Uterus (tissue), 4 donors: Measurements from ENCODE around the gene HDAC7. TPM values are rescaled to one million over a fixed set of nuclear protein-coding genes. Genes with fewer than 3 reads are reported as not detected.
A peak's percentile ranks its signal among the peaks of the same experiment; 100 is the strongest.

Experiments used
- DNase-seq, 2 donors: peaks; one replicate each; pipeline ENCODE4 v3.0.0-alpha.2; 2019 to 2020
- H3K27ac ChIP-seq, 2 donors: fragments of 200-600 bp; sonication (generic); 1 replicate in 1 of 2; 2 replicates in 1 of 2; pipeline ENCODE4 v1.5.1; 2016 to 2018
- H3K27me3 ChIP-seq, 2 donors: fragments of 200-600 bp; sonication (generic); one replicate each; pipeline ENCODE4 v1.5.1; 2018 to 2019; ENCODE audit warnings: control low read depth in 1 of 2
- H3K36me3 ChIP-seq, 2 donors: fragments of 200-600 bp; sonication (generic); one replicate each; pipeline ENCODE4 v1.5.1; 2019; ENCODE audit warnings: control low read depth in 1 of 2
- H3K4me1 ChIP-seq, 2 donors: fragments of 200-600 bp; sonication (generic); one replicate each; pipeline ENCODE4 v1.5.1; 2018 to 2019; ENCODE audit warnings: control low read depth in 1 of 2
- H3K4me3 ChIP-seq, 2 donors: fragments of 200-600 bp; sonication (generic); 1 replicate in 1 of 2; 2 replicates in 1 of 2; pipeline ENCODE4 v1.5.1; 2018 to 2019; ENCODE audit warnings: mild to moderate bottlenecking in 1 of 2
- H3K9me3 ChIP-seq, 2 donors: fragments of 200-600 bp; sonication (generic); one replicate each; pipeline ENCODE4 v1.5.1; 2019; ENCODE audit warnings: control low read depth in 1 of 2
- POLR2A ChIP-seq, 2 donors: fragments of 450-650 bp; IDR thresholded peaks; one replicate each; pipeline ENCODE4 v1.6.1; 2016; ENCODE audit warnings: antibody characterized with exemption in 2 of 2, mild to moderate bottlenecking in 1 of 2, moderate library complexity in 1 of 2
- intact Hi-C: fragments of 100-400 bp; cut with DNase I; formaldehyde crosslinking; loops from one replicate; pipeline ENCODE4 v1.15.1; 2023; ENCODE audit warnings: low total_unique reads
- total RNA-seq, 4 donors: library from RNA; depleted of rRNA in 3 of 4; stranded (reverse); fragments of >200 nt in 3 of 4; gene quantifications; one replicate each; pipeline versions ENCODE4 v1.1.0 to v1.2.4, GENCODE V29; 2014 to 2023
- TF ChIP-seq, protein P1 (sequence below), 4 experiments: fragments of 200-600 bp in 2 of 4; fragments of 450-650 bp in 2 of 4; sonication (generic) in 2 of 4; IDR thresholded peaks; one replicate each; pipeline ENCODE4 v1.5.1; 2016 to 2019; ENCODE audit warnings: antibody characterized with exemption in 4 of 4, mild to moderate bottlenecking in 2 of 4, moderate library complexity in 1 of 4
- donor health status: DM: yes; HTN: yes; CAD: no.

HDAC7 gene
- total RNA-seq, 4 donors from 2014 or later = 33.0 to 191 (median 42.5) TPM

DNA sequence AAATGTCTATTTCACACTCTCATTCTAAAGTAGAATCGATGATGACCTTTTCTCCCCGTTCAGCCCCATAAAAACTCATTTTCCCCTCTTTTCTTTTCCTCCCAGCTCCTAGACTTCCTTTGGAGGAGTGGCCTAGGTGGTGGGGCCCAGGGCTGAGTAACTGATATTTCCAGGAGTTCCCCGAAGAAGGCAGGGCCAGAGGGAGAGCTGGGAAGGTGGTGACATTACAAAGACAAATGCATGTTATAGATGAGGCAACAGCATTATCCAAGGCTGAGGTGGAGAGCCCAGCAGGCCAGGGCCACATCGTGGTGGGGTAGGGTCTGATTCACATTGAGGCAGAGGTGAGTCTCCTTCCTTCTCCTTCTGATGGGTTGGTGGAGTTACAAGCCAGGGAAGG, 22.2 kb upstream of the HDAC7 start:
- Histone ChIP-seq H3K27me3 (no peaks in the 10 kb centered on the region), H3K9me3 (no peaks in the 10 kb centered on the region), H3K36me3 (no peaks in the 10 kb centered on the region), H3K27ac (no peak overlapping the region), H3K4me1 (no peaks in the 10 kb centered on the region), H3K4me3 (no peak overlapping the region)
- no peak for TF ChIP-seq POLR2A (IDR thresholded peaks at IDR 0.05)
- TF ChIP-seq, protein P1, sequence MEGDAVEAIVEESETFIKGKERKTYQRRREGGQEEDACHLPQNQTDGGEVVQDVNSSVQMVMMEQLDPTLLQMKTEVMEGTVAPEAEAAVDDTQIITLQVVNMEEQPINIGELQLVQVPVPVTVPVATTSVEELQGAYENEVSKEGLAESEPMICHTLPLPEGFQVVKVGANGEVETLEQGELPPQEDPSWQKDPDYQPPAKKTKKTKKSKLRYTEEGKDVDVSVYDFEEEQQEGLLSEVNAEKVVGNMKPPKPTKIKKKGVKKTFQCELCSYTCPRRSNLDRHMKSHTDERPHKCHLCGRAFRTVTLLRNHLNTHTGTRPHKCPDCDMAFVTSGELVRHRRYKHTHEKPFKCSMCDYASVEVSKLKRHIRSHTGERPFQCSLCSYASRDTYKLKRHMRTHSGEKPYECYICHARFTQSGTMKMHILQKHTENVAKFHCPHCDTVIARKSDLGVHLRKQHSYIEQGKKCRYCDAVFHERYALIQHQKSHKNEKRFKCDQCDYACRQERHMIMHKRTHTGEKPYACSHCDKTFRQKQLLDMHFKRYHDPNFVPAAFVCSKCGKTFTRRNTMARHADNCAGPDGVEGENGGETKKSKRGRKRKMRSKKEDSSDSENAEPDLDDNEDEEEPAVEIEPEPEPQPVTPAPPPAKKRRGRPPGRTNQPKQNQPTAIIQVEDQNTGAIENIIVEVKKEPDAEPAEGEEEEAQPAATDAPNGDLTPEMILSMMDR (IDR thresholded peaks at IDR 0.05) = no peak
- intact Hi-C loops = no loop called here
- DNase-seq = no peak

DNA sequence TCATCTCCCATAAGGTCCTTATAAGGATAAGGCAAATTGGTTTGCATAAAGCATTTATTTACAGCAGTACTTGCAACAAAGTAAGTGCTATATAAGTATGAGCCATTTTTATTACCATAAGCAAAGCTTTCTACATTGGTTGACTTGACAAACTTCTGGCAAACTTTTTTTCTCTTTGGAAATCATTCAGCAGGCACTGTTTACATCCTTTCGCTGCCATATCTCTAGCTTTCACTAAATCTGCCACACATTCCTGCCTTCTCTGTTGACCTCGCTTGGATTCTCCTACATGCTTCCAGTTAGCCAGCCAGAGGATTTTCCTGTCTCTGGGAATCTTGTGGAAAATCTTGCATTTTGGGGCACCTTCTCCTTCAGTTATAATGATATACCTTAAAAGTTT, 21.8 kb upstream of the HDAC7 start:
- Histone ChIP-seq H3K27ac (no peak overlapping the region), H3K36me3 (no peaks in the 10 kb centered on the region), H3K4me1 (no peaks in the 10 kb centered on the region), H3K4me3 (no peak overlapping the region), H3K9me3 (no peaks in the 10 kb centered on the region), H3K27me3 (no peaks in the 10 kb centered on the region)
- intact Hi-C loops = no loop called here
- TF ChIP-seq POLR2A (IDR thresholded peaks at IDR 0.05) = no peak
- TF ChIP-seq, protein P1 (IDR thresholded peaks at IDR 0.05) = no peak
- no peak for DNase-seq

DNA sequence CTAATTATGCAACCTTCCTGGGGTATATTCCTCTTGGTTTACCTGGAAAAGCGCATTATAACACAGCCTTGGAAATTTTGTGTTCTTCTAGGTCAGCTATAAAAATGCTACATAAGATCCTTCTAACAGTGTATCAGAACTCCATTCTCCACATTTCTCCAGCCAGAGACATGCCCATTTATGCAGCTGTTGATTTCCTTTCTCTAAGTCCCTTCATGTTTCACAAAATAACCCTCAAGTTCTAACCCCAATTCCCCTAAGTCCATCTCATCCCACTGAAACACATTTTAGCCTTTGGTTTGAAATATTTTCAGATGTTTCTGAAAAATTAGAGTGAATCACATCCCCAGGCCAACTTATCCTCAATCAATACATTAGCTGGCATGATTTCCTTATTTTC, 20.9 kb upstream of the HDAC7 start:
- TF ChIP-seq, protein P1 (IDR thresholded peaks at IDR 0.05) = no peak
- TF ChIP-seq POLR2A (IDR thresholded peaks at IDR 0.05) = no peak
- intact Hi-C loops = no loop called here
- H3K4me3 ChIP-seq = no peak overlapping the region
- H3K27ac ChIP-seq = no peak overlapping the region
- H3K4me1 ChIP-seq = no peaks in the 10 kb centered on the region
- H3K27me3 ChIP-seq = no peaks in the 10 kb centered on the region
- H3K36me3 ChIP-seq = no peaks in the 10 kb centered on the region
- H3K9me3 ChIP-seq = no peaks in the 10 kb centered on the region
- DNase-seq = no peak

DNA sequence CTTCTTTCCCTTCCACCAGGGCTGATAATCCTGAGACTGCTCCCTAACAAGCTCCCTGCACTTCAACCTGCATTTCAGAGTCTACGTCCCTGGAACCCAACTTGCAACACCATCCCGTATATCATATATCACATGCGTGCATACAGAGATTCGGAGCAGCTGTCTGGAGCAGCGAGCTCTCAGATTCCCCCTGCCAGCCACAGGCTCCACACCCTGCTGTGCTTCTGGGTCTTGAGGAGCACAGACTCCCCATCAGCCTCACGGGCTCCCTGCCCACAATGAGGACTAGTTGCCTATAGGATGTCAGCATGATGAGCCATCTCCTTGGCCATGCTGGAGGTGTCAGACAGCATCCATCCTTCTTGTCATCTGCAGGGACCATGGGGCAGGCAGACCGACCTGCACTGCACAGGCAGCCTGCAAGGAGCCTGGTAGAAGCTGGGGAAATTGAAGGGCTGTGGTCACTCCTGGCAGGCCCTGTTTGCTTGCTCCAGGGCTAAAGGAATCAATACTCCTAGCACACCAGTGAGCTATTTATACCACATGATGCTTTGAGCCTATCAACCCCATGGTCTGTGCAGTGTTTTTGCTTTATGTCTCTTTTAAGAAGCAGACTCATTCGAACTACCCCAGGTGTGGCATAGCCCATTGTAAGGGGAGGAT, 19.6 kb upstream of the HDAC7 start:
- Histone ChIP-seq H3K4me1 (no peaks in the 10 kb centered on the region), H3K4me3 (no peak overlapping the region), H3K27me3 (no peaks in the 10 kb centered on the region), H3K36me3 (no peaks in the 10 kb centered on the region), H3K9me3 (no peaks in the 10 kb centered on the region), H3K27ac (no peak overlapping the region)
- no peak for DNase-seq
- TF ChIP-seq, protein P1 (IDR thresholded peaks at IDR 0.05) = no peak
- TF ChIP-seq POLR2A (IDR thresholded peaks at IDR 0.05) = no peak
- intact Hi-C loops = loop anchor here (5.0 to 10.0 kb wide), 4 partner anchors 37 to 125 kb away; no protein-coding TSS in a partner anchor

DNA sequence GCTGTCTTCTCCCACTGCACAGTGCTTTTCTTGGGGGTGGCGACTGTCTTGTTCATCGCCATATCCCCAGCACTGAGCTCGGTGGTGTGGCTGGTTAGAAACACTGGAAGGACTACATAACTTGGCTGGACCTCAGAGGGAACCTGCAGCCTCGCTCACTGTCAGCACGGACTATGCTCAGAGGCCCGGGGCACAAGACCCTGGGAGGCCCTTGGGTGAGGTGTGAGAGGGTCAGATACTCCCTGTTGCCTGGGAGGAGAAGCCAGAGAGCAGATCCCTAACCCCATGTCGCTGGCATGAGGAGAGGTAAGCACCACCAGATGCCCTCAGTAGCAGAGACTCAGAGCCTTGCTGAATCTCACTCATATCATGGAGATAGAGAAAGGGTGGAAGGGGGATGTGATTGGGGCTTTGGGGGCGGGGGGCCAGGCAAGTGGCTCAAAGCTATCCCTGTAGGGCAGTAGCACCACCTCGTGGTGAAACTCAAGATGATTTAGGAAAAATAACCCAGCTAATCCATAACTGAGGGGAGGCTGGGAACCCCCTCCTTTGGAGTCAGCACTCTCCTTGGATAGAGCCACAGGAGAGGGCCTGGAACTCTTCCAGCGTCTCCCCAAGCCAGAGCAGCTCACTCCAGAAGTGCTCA, 18.7 kb upstream of the HDAC7 start:
- intact Hi-C loops = loop anchor here (5.0 to 10.0 kb wide), 4 partner anchors 36 to 124 kb away; no protein-coding TSS in a partner anchor
- H3K27me3 ChIP-seq = no peaks in the 10 kb centered on the region
- H3K9me3 ChIP-seq = no peaks in the 10 kb centered on the region
- TF ChIP-seq, protein P1 (IDR thresholded peaks at IDR 0.05) = peak; percentile 54 to 73 (median 62)
- no peak for TF ChIP-seq POLR2A (IDR thresholded peaks at IDR 0.05)
- no peak overlapping the region for H3K4me3 ChIP-seq
- H3K27ac ChIP-seq = no peak overlapping the region
- H3K36me3 ChIP-seq = no peaks in the 10 kb centered on the region
- peak in 1 of 2 donors; percentile 49 for DNase-seq
- H3K4me1 ChIP-seq = no peaks in the 10 kb centered on the region
